ENCODE results near the gene PLCB1.

The PLCB1 gene

GRCh38 chr20:8220716-8221115 is 88.7 kb downstream of the PLCB1 start:
- Histone ChIP-seq H2AFZ (ENCODE audit: low read depth, low read length) (no peak overlapping the region), H3K4me2 (ENCODE audit: insufficient read depth, low read length) (no peak overlapping the region), H4K20me1 (ENCODE audit: insufficient read depth, low read length) (no peaks in the 10 kb centered on the region; the same call in 1 of the 2 replicates), H3K36me3 (ENCODE audit: insufficient read depth, low read length) (no peaks in the 10 kb centered on the region), H3K27ac (ENCODE audit: low read length) (no peak overlapping the region), H3K4me1 (ENCODE audit: insufficient read depth, low read length) (no peaks in the 10 kb centered on the region), H3K27me3 (ENCODE audit: insufficient read depth, low read length, poor library complexity) (no peaks in the 10 kb centered on the region), H3K4me3 (ENCODE audit: low read depth in 1 of 2, low read length in 2 of 2) (no peak overlapping the region), H3K9ac (ENCODE audit: low read depth, low read length) (no peak overlapping the region), H3K9me3 (ENCODE audit: insufficient read depth, low read length, severe bottlenecking) (no peaks in the 10 kb centered on the region), H3K79me2 (ENCODE audit: insufficient read depth, low read length) (peaks cover 65% of the 10 kb centered on the region)
- no peak for TF ChIP-seq EZH2 (IDR thresholded peaks at IDR 0.05; ENCODE audit: borderline replicate concordance, low read depth, low read length, severe bottlenecking)
- TF ChIP-seq, protein P1, sequence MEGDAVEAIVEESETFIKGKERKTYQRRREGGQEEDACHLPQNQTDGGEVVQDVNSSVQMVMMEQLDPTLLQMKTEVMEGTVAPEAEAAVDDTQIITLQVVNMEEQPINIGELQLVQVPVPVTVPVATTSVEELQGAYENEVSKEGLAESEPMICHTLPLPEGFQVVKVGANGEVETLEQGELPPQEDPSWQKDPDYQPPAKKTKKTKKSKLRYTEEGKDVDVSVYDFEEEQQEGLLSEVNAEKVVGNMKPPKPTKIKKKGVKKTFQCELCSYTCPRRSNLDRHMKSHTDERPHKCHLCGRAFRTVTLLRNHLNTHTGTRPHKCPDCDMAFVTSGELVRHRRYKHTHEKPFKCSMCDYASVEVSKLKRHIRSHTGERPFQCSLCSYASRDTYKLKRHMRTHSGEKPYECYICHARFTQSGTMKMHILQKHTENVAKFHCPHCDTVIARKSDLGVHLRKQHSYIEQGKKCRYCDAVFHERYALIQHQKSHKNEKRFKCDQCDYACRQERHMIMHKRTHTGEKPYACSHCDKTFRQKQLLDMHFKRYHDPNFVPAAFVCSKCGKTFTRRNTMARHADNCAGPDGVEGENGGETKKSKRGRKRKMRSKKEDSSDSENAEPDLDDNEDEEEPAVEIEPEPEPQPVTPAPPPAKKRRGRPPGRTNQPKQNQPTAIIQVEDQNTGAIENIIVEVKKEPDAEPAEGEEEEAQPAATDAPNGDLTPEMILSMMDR (IDR thresholded peaks at IDR 0.05; ENCODE audit: borderline replicate concordance, extremely low read depth, low read length, poor library complexity, severe bottlenecking) = no peak
- ATAC-seq (ENCODE audit: insufficient read depth, low read depth) = no peak
- no peak for DNase-seq

- Histone ChIP-seq H3K79me2 (ENCODE audit: insufficient read depth, low read length) (peaks cover 65% of the 10 kb centered on the region), H3K4me3 (ENCODE audit: low read depth in 1 of 2, low read length in 2 of 2) (no peak overlapping the region), H3K9ac (ENCODE audit: low read depth, low read length) (no peak overlapping the region), H3K27me3 (ENCODE audit: insufficient read depth, low read length, poor library complexity) (no peaks in the 10 kb centered on the region), H3K36me3 (ENCODE audit: insufficient read depth, low read length) (no peaks in the 10 kb centered on the region), H3K4me1 (ENCODE audit: insufficient read depth, low read length) (no peaks in the 10 kb centered on the region), H3K4me2 (ENCODE audit: insufficient read depth, low read length) (no peak overlapping the region), H3K9me3 (ENCODE audit: insufficient read depth, low read length, severe bottlenecking) (no peaks in the 10 kb centered on the region), H4K20me1 (ENCODE audit: insufficient read depth, low read length) (peaks cover 4% of the 10 kb centered on the region; the same call in 1 of the 2 replicates), H3K27ac (ENCODE audit: low read length) (no peak overlapping the region), H2AFZ (ENCODE audit: low read depth, low read length) (no peak overlapping the region)
- ATAC-seq (ENCODE audit: insufficient read depth, low read depth) (no peak), DNase-seq (no peak)
- TF ChIP-seq, protein P1 (IDR thresholded peaks at IDR 0.05; ENCODE audit: borderline replicate concordance, extremely low read depth, low read length, poor library complexity, severe bottlenecking) = no peak
- no peak for TF ChIP-seq EZH2 (IDR thresholded peaks at IDR 0.05; ENCODE audit: borderline replicate concordance, low read depth, low read length, severe bottlenecking)
These were observed 89.9 kb downstream of the PLCB1 start for GRCh38 chr20:8221887-8222419.

DNA sequence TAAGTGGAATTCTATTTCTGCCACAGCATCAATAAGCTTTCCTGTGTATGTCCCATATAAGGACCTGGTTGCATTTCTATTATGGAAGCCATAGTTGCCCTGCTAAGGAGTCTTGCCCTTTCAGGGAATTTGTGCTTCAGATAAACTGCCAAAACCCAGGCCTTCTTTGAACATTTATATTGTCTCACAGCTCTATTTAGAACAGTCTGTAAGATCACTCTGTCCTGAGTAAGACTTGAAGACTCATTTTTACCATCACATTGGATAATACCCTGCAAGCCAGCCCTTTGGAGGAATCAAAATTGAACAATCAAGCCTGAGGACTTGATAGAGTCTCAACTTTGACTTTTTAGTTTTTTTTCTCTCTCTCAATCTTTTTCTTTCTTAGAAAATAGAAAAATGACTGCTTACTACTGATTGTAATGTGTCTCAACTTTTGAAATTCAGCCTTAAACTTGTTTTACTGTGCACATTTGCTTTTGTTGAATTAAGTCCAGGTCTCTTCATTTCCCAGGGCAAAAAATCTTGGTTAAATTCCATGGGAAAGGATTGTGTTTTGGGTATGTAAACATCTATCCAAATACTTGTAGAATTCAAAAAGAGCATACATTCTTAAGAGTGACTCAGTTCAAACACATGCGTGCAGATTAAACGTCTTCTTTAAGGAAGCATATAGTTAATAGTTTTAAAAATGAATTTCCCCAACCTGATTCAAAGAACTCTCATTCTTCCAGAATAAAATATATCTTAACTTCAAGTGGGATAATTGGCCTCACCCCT is 91.2 kb downstream of the PLCB1 start:
- DNase-seq (no peak), ATAC-seq (ENCODE audit: insufficient read depth, low read depth) (no peak)
- H3K9ac ChIP-seq (ENCODE audit: low read depth, low read length) = no peak overlapping the region
- H3K27ac ChIP-seq (ENCODE audit: low read length) = no peak overlapping the region
- peaks cover 53% of the 10 kb centered on the region for H3K79me2 ChIP-seq (ENCODE audit: insufficient read depth, low read length)
- H3K4me3 ChIP-seq (ENCODE audit: low read depth in 1 of 2, low read length in 2 of 2) = no peak overlapping the region
- H3K9me3 ChIP-seq (ENCODE audit: insufficient read depth, low read length, severe bottlenecking) = no peaks in the 10 kb centered on the region
- TF ChIP-seq EZH2 (IDR thresholded peaks at IDR 0.05; ENCODE audit: borderline replicate concordance, low read depth, low read length, severe bottlenecking) = no peak
- TF ChIP-seq, protein P1 (IDR thresholded peaks at IDR 0.05; ENCODE audit: borderline replicate concordance, extremely low read depth, low read length, poor library complexity, severe bottlenecking) = no peak
- H3K4me1 ChIP-seq (ENCODE audit: insufficient read depth, low read length) = no peaks in the 10 kb centered on the region
- no peak overlapping the region for H3K4me2 ChIP-seq (ENCODE audit: insufficient read depth, low read length)
- H2AFZ ChIP-seq (ENCODE audit: low read depth, low read length) = no peak overlapping the region
- peaks cover 6% of the 10 kb centered on the region; the same call in 1 of the 2 replicates for H4K20me1 ChIP-seq (ENCODE audit: insufficient read depth, low read length)
- no peaks in the 10 kb centered on the region for H3K36me3 ChIP-seq (ENCODE audit: insufficient read depth, low read length)
- H3K27me3 ChIP-seq (ENCODE audit: insufficient read depth, low read length, poor library complexity) = no peaks in the 10 kb centered on the region
